Gastroesophageal sphincter (tissue), 4 donors: Measurements from ENCODE around the gene MATN1. TPM values are rescaled to one million over a fixed set of nuclear protein-coding genes. Genes with fewer than 3 reads are reported as not detected.
A peak's percentile ranks its signal among the peaks of the same experiment; 100 is the strongest.

ENCODE experiments used
- ATAC-seq: fragments of 150-250 bp; one replicate; pipeline ENCODE4 v1.9.1; 2016; ENCODE audit warnings: mild to moderate bottlenecking, moderate library complexity
- H3K27ac ChIP-seq, 4 donors: fragments of 200-600 bp; sonication (generic) in 3 of 4; 1 replicate in 3 of 4; 2 replicates in 1 of 4; pipeline ENCODE4 v1.5.1; 2016 to 2019
- H3K27me3 ChIP-seq: fragments of 200-600 bp; sonication (generic); one replicate; pipeline ENCODE4 v1.5.1; 2019
- H3K36me3 ChIP-seq, 2 donors: fragments of 200-600 bp; sonication (generic); one replicate each; pipeline ENCODE4 v1.5.1; 2019; ENCODE audit warnings: control low read depth in 1 of 2
- H3K4me1 ChIP-seq, 3 donors: fragments of 200-600 bp; sonication (generic); 1 replicate in 2 of 3; 2 replicates in 1 of 3; pipeline ENCODE4 v1.5.1; 2016 to 2019; ENCODE audit warnings: control low read depth in 2 of 3
- H3K4me3 ChIP-seq, 2 donors: fragments of 200-600 bp; sonication (generic); one replicate each; pipeline ENCODE4 v1.5.1; 2019; ENCODE audit warnings: mild to moderate bottlenecking in 1 of 2, moderate library complexity in 1 of 2
- H3K9me3 ChIP-seq, 3 donors: fragments of 200-600 bp; sonication (generic); one replicate each; pipeline ENCODE4 v1.5.1; 2017 to 2019; ENCODE audit warnings: control low read depth in 2 of 3
- EP300 ChIP-seq: sonication (generic); formaldehyde crosslinking; IDR thresholded peaks from one replicate; pipeline ENCODE4 v1.6.1; 2017; ENCODE audit warnings: antibody characterized with exemption, mild to moderate bottlenecking
- POLR2A ChIP-seq, 2 donors: fragments of 450-650 bp; IDR thresholded peaks; one replicate each; pipeline ENCODE4 v1.6.1; 2017; ENCODE audit warnings: antibody characterized with exemption in 2 of 2, mild to moderate bottlenecking in 2 of 2, moderate library complexity in 1 of 2
- POLR2AphosphoS5 ChIP-seq: sonication (generic); formaldehyde crosslinking; IDR thresholded peaks from one replicate; pipeline ENCODE4 v1.6.1; 2017; ENCODE audit warnings: antibody characterized with exemption
- WGBS, 2 donors: methylation state at CpG; one replicate each; pipeline ENCODE4 v1.1.5; 2018; ENCODE audit warnings: low coverage in 1 of 2; 5-methylcytosine and 5-hydroxymethylcytosine counted together
- total RNA-seq, 4 donors: library from RNA; depleted of rRNA; stranded (reverse); fragments of >200 nt; gene quantifications; one replicate each; pipeline ENCODE4 v1.1.0, GENCODE V29; 2016
- TF ChIP-seq, protein P1 (sequence below), 4 experiments: fragments of 200-600 bp in 2 of 4; fragments of 450-650 bp in 2 of 4; sonication (generic) in 1 of 4; IDR thresholded peaks; one replicate each; pipeline ENCODE4 v1.5.1; 2017 to 2019; ENCODE audit warnings: antibody characterized with exemption in 4 of 4, mild to moderate bottlenecking in 2 of 4, moderate library complexity in 2 of 4

The MATN1 gene
- total RNA-seq, 4 donors from 2014 or later, result not detected

DNA sequence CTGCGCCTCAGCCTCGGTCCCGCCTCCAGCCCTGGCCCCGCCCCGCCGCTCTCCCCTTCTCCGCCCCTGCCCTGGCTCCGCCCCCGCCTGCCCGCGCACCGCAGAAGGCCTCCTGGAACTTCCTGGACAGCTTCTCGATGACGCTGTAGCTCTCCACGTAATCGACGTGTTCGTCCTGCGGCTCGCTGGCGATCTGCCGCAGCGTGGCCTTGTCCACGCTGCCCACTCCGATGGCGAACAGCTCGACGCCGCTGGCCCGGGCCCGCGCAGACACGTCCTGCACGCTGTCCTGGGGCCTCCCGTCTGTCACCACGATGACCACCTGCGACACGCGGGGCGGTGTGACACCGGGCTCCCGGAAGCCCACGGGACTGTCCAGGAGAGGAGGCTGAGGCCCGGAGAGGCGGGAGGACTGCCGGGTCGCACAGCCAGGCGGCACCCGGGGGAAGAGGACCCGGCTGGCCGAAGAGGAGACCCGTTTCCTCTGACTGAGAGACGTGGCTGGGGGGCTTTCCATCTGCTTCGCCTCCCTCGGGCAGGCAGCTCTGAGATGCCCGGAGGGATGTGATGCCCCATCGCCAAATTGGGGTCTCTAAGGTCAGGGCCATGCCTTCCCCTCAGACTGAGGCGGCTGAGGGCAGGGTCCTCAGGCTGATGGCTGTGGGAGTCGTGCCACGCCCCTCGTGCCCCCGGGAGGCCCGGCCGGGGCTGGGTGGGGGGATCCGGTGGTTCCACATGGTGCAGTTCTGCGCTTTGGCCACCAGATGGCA lies 4.6 kb downstream of the MATN1 start:
- Histone ChIP-seq H3K4me3 (peak overlapping the region; percentile 25 to 53), H3K27me3 (no peaks in the 10 kb centered on the region), H3K4me1 (peaks cover 0 to 23% (median 4%) of the 10 kb centered on the region in 3 donors), H3K36me3 (peaks cover 0 to 8% of the 10 kb centered on the region in 2 donors), H3K9me3 (peaks cover 0 to 11% (median 0%) of the 10 kb centered on the region in 3 donors), H3K27ac (peak overlapping the region; percentile 87 to 100 (median 98))
- no CpG with 5 or more reads among the region's 66 CpGs for WGBS, 2 donors
- TF ChIP-seq POLR2A (IDR thresholded peaks at IDR 0.05), result peak; percentile 76 to 79
- no peak for TF ChIP-seq EP300
- TF ChIP-seq, protein P1, sequence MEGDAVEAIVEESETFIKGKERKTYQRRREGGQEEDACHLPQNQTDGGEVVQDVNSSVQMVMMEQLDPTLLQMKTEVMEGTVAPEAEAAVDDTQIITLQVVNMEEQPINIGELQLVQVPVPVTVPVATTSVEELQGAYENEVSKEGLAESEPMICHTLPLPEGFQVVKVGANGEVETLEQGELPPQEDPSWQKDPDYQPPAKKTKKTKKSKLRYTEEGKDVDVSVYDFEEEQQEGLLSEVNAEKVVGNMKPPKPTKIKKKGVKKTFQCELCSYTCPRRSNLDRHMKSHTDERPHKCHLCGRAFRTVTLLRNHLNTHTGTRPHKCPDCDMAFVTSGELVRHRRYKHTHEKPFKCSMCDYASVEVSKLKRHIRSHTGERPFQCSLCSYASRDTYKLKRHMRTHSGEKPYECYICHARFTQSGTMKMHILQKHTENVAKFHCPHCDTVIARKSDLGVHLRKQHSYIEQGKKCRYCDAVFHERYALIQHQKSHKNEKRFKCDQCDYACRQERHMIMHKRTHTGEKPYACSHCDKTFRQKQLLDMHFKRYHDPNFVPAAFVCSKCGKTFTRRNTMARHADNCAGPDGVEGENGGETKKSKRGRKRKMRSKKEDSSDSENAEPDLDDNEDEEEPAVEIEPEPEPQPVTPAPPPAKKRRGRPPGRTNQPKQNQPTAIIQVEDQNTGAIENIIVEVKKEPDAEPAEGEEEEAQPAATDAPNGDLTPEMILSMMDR (IDR thresholded peaks at IDR 0.05), result peak in 3 of 4 experiments; percentile 97 to 99 (median 99)
- TF ChIP-seq POLR2AphosphoS5, result peak; percentile 87
- ATAC-seq, result peak; percentile 86

DNA sequence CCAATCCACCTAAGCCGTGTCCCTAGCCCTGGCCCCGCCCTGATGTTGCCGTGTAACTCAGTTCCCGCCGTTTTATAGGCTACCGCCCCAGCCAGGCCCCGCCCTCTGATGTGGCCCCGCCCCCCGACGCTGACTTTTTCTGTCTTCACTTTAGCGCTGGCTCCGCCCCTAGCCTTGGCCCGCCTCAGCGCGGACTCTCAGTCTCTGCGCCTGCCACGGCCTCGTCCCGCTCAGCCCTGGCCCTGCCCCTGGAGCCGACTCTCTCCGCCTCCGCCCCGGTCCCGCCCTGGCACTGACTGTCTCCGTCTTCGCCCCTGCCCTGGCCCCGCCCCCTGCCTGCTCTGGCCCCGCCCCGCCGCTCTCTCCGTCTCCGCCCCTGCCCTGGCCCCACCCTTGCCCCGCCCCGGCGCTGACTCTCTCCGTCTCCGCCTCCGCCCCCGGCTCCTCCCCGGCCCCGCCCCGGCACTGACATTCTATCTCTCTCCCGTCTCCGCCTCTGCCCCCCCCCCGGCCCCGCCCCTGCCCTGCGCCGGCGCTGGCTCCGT lies 5.2 kb downstream of the MATN1 start:
- Histone ChIP-seq H3K9me3 (peaks cover 0 to 11% (median 0%) of the 10 kb centered on the region in 3 donors), H3K4me3 (peak overlapping the region; percentile 33 to 45), H3K27me3 (no peaks in the 10 kb centered on the region), H3K4me1 (peaks cover 0 to 23% (median 4%) of the 10 kb centered on the region in 3 donors), H3K27ac (peak overlapping the region; percentile 86 to 100 (median 98)), H3K36me3 (peaks cover 0 to 1% of the 10 kb centered on the region in 2 donors)
- ATAC-seq, result peak; percentile 92
- 0% methylated on average over 11 of the region's 50 CpGs; no CpG with 5 or more reads in 1 of the 2 donors for WGBS, 2 donors
- TF ChIP-seq POLR2A (IDR thresholded peaks at IDR 0.05), result no peak
- TF ChIP-seq POLR2AphosphoS5, result no peak
- no peak for TF ChIP-seq EP300
- TF ChIP-seq, protein P1 (IDR thresholded peaks at IDR 0.05), result no peak

GRCh38 chr1:30716646-30717045 lies 6.7 kb downstream of the MATN1 start:
- ATAC-seq, result no peak
- H3K4me3 ChIP-seq, result no peak overlapping the region
- peak overlapping the region in 1 of 4 donors; percentile 97 for H3K27ac ChIP-seq
- no peaks in the 10 kb centered on the region for H3K36me3 ChIP-seq
- TF ChIP-seq POLR2A (IDR thresholded peaks at IDR 0.05), result no peak
- TF ChIP-seq POLR2AphosphoS5, result no peak
- TF ChIP-seq EP300, result no peak
- TF ChIP-seq, protein P1 (IDR thresholded peaks at IDR 0.05), result no peak
- H3K27me3 ChIP-seq, result no peaks in the 10 kb centered on the region
- peaks cover 0 to 23% (median 4%) of the 10 kb centered on the region in 3 donors for H3K4me1 ChIP-seq
- H3K9me3 ChIP-seq, result peaks cover 0 to 11% (median 0%) of the 10 kb centered on the region in 3 donors
- 100% methylated on average over 2 of the region's 8 CpGs; no CpG with 5 or more reads in 1 of the 2 donors for WGBS, 2 donors

- Histone ChIP-seq H3K9me3 (peaks cover 0 to 11% (median 0%) of the 10 kb centered on the region in 3 donors), H3K4me3 (no peak overlapping the region), H3K27ac (no peak overlapping the region), H3K36me3 (no peaks in the 10 kb centered on the region), H3K27me3 (no peaks in the 10 kb centered on the region), H3K4me1 (peaks cover 0 to 23% (median 4%) of the 10 kb centered on the region in 3 donors)
- no peak for ATAC-seq
- no peak for TF ChIP-seq POLR2AphosphoS5
- TF ChIP-seq, protein P1 (IDR thresholded peaks at IDR 0.05), result no peak
- TF ChIP-seq EP300, result no peak
- TF ChIP-seq POLR2A (IDR thresholded peaks at IDR 0.05), result no peak
- WGBS, 2 donors, result 71% methylated on average over 1 of the region's 11 CpGs; no CpG with 5 or more reads in 1 of the 2 donors
Observed at GRCh38 chr1:30715886-30716285, 7.5 kb downstream of the MATN1 start.
